Measurements from ENCODE around the gene OR2D3. TPM values are rescaled to one million over a fixed set of nuclear protein-coding genes. Genes with fewer than 3 reads are reported as not detected.

OR2D3 gene
- total RNA-seq, 1 experiment from 2014 or later: not detected

DNA sequence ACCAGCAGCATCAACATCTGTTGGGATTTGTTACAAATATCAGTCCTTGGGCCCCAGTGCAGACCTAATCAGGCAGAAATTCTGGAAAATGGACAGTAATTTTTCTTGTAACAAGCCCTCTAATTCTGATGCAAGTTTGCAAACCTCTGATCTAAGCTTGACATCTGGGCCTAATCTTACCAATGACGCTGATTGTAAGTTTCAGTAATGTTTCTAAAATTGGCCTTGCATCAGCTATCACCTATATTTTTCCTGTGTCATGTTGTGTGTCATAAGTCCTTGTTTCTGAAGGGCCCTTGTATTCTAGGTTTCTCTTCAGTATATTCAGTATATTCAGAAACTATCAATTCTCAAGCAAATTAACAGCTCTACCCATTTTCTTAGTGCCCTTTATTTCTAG is 41.9 kb downstream of the OR2D3 start:
- no CpG with 5 or more reads among the region's 1 CpG for WGBS (ENCODE audit: extremely low coverage, insufficient read length, low lambda C conversion rate)
- Mint-ChIP-seq H3K27me3 (ENCODE audit: low read depth) (no peaks in the 10 kb centered on the region), H3K27ac (no peak overlapping the region)

More for the DNA sequence above, 41.9 kb downstream of the OR2D3 start:
- H3K23ac ChIP-seq (ENCODE audit: insufficient read length, low read depth, low read length): no peak overlapping the region
- no peak overlapping the region for H3K9ac ChIP-seq (ENCODE audit: extremely low read depth, insufficient read length, low read length)
- H3K9me3 ChIP-seq (ENCODE audit: control insufficient read depth, low read depth, low read length): no peaks in the 10 kb centered on the region
- H3K27me3 ChIP-seq (ENCODE audit: insufficient read depth, low read length): no peaks in the 10 kb centered on the region
- no peak overlapping the region for H2AFZ ChIP-seq (ENCODE audit: low read length)
- no peak overlapping the region for H3K4ac ChIP-seq (ENCODE audit: low read depth, low read length)
- no peak overlapping the region for H3K4me2 ChIP-seq (ENCODE audit: insufficient read depth, insufficient read length, low read length)
- no peaks in the 10 kb centered on the region for H4K20me1 ChIP-seq (ENCODE audit: control insufficient read depth, insufficient read depth, insufficient read length)
- H2AK5ac ChIP-seq (ENCODE audit: insufficient read length, low read length): no peak overlapping the region
- H3T11ph ChIP-seq (ENCODE audit: low read length): no peak overlapping the region
- H2BK5ac ChIP-seq (ENCODE audit: insufficient read length, low read length): no peak overlapping the region
- H3K27ac ChIP-seq (ENCODE audit: insufficient read length, low read depth, low read length): no peak overlapping the region
- H3K23me2 ChIP-seq (ENCODE audit: insufficient read length, low read depth, low read length, poor library complexity, severe bottlenecking): no peaks in the 10 kb centered on the region
- H4K5ac ChIP-seq (ENCODE audit: insufficient read length, low read depth, low read length): no peak overlapping the region
- H3K14ac ChIP-seq (ENCODE audit: insufficient read depth, low read length): no peak overlapping the region
- Mint-ChIP-seq H3K4me1 (no peaks in the 10 kb centered on the region), H3K9me3 (peaks cover 5 to 7% of the 10 kb centered on the region in 2 experiments; a peak in 3 of 5 replicates), H3K4me3 (no peak overlapping the region), H3K36me3 (ENCODE audit: insufficient read depth in 1 of 3, low read depth in 3 of 3) (peaks cover 10 to 18% (median 11%) of the 10 kb centered on the region in 3 experiments; a peak in 6 of 7 replicates)
- H3K56ac ChIP-seq (ENCODE audit: insufficient read length, low read depth, low read length): no peak overlapping the region
- no peak overlapping the region for H2BK20ac ChIP-seq (ENCODE audit: low read depth, low read length, poor library complexity, severe bottlenecking)
- H3K79me1 ChIP-seq (ENCODE audit: insufficient read depth, low read depth, low read length, poor library complexity, severe bottlenecking): no peaks in the 10 kb centered on the region
- TF ChIP-seq, protein P1, sequence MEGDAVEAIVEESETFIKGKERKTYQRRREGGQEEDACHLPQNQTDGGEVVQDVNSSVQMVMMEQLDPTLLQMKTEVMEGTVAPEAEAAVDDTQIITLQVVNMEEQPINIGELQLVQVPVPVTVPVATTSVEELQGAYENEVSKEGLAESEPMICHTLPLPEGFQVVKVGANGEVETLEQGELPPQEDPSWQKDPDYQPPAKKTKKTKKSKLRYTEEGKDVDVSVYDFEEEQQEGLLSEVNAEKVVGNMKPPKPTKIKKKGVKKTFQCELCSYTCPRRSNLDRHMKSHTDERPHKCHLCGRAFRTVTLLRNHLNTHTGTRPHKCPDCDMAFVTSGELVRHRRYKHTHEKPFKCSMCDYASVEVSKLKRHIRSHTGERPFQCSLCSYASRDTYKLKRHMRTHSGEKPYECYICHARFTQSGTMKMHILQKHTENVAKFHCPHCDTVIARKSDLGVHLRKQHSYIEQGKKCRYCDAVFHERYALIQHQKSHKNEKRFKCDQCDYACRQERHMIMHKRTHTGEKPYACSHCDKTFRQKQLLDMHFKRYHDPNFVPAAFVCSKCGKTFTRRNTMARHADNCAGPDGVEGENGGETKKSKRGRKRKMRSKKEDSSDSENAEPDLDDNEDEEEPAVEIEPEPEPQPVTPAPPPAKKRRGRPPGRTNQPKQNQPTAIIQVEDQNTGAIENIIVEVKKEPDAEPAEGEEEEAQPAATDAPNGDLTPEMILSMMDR (conservative IDR thresholded peaks at IDR 0.05): no peak
- H3K18ac ChIP-seq (ENCODE audit: insufficient read length, low read depth, low read length): no peak overlapping the region
- no peak for DNase-seq
- no peak overlapping the region for H4K8ac ChIP-seq (replicated peaks; ENCODE audit: insufficient read length, low read depth, low read length)
- no peaks in the 10 kb centered on the region for H3K4me1 ChIP-seq (ENCODE audit: insufficient read depth, low read length)
- H3K79me2 ChIP-seq (ENCODE audit: insufficient read depth, low read length): no peaks in the 10 kb centered on the region
- no peak overlapping the region for H2BK15ac ChIP-seq (ENCODE audit: low read depth, low read length)
- no peak overlapping the region for H2BK120ac ChIP-seq (ENCODE audit: low read depth, low read length, poor library complexity, severe bottlenecking)
- H2BK12ac ChIP-seq (ENCODE audit: insufficient read length, low read depth, low read length): no peak overlapping the region
- no peak overlapping the region for H4K91ac ChIP-seq (ENCODE audit: insufficient read length, low read depth, low read length)
